Lung (tissue), 12 donors: ENCODE data around the gene SLIT1. TPM values are rescaled to one million over a fixed set of nuclear protein-coding genes. Genes with fewer than 3 reads are reported as not detected.

Experiments
- ATAC-seq: fragments of 200-7000 bp; cut with Tn5 transposase; one replicate; pipeline ENCODE4 v1.9.1; 2020; ENCODE audit warnings: moderate number of reproducible peaks; ENCODE audit not compliant: insufficient read depth, low FRiP score
- DNase-seq, 3 donors: peaks; one replicate each; pipeline ENCODE4 v3.0.0-alpha.2; 2013 to 2017
- H3K27ac ChIP-seq, 2 donors: one replicate each; pipeline ENCODE4 v1.5.1; 2013; ENCODE audit warnings: mild to moderate bottlenecking in 2 of 2, moderate library complexity in 2 of 2, control low read depth in 1 of 2, inconsistent platforms in 1 of 2, low read depth in 1 of 2, low read length in 1 of 2
- H3K27me3 ChIP-seq, 3 donors: one replicate each; pipeline ENCODE4 v1.5.1; 2013; ENCODE audit warnings: low read length in 2 of 3; ENCODE audit not compliant: control insufficient read depth in 3 of 3, insufficient read depth in 3 of 3
- H3K36me3 ChIP-seq, 4 donors: one replicate each; pipeline ENCODE4 v1.5.1; 2013; ENCODE audit warnings: low read length in 4 of 4, mild to moderate bottlenecking in 1 of 4, moderate library complexity in 1 of 4; ENCODE audit not compliant: control insufficient read depth in 4 of 4, insufficient read depth in 4 of 4
- H3K4me1 ChIP-seq, 5 donors: one replicate each; pipeline ENCODE4 v1.5.1; 2013; ENCODE audit warnings: low read length in 5 of 5, mild to moderate bottlenecking in 2 of 5, moderate library complexity in 1 of 5; ENCODE audit not compliant: control insufficient read depth in 5 of 5, insufficient read depth in 5 of 5
- H3K4me3 ChIP-seq: one replicate; pipeline ENCODE4 v1.5.1; 2013; ENCODE audit warnings: mild to moderate bottlenecking, control low read depth, moderate library complexity
- H3K9ac ChIP-seq, 2 donors: one replicate each; pipeline ENCODE4 v1.5.1; 2013; ENCODE audit warnings: low read length in 2 of 2, control low read depth in 1 of 2; ENCODE audit not compliant: insufficient read depth in 1 of 2
- H3K9me3 ChIP-seq, 4 donors: one replicate each; pipeline ENCODE4 v1.5.1; 2013; ENCODE audit warnings: low read length in 3 of 4, mild to moderate bottlenecking in 1 of 4, moderate library complexity in 1 of 4; ENCODE audit not compliant: control insufficient read depth in 4 of 4, insufficient read depth in 3 of 4
- CTCF ChIP-seq: IDR thresholded peaks from 2 replicates; pipeline ENCODE4 v1.5.1; 2012; ENCODE audit warnings: mild to moderate bottlenecking; ENCODE audit errors: control extremely low read depth, extremely low read depth
- WGBS, 2 donors: extraction: QIAGEN DNeasy Blood & Tissue Kit; methylation state at CpG; one replicate each; pipeline ENCODE4 v1.1.7; 2013; 5-methylcytosine and 5-hydroxymethylcytosine counted together
- polyA plus RNA-seq, 2 donors: library from polyadenylated mRNA; stranded (reverse); fragments of 200-250 nt; gene quantifications; one replicate each; pipeline ENCODE4 v1.2.1, GENCODE V29; 2013
- total RNA-seq, 2 donors: library from RNA; depleted of rRNA in 1 of 2; stranded (reverse); fragments of >200 nt in 1 of 2; gene quantifications; one replicate each; pipeline ENCODE4 v1.2.1, GENCODE V29; 2014 to 2021
- donor health status: control.
- donor health status: control.
- donor health status: Bipolar disorder and iron deficiency.
- donor health status: healthy.
- donor health status: DM: yes; HTN: yes; CAD: no.

Gene SLIT1
- total and polyA plus RNA-seq, 4 donors, result 0.39 to 5.6 (median 0.57) TPM

GRCh38 chr10:97116462-97117162 lies 69.1 kb downstream of the SLIT1 start:
- H3K9ac ChIP-seq, result no peak overlapping the region
- H3K27me3 ChIP-seq, result no peaks in the 10 kb centered on the region
- WGBS, 2 donors, result 59 to 67% methylated on average over 7 of the region's 7 CpGs

GRCh38 chr10:97115846-97116245 lies 69.9 kb downstream of the SLIT1 start:
- no peak for TF ChIP-seq CTCF
- H3K4me1 ChIP-seq, result peaks cover 0 to 6% (median 0%) of the 10 kb centered on the region in 5 donors
- H3K36me3 ChIP-seq, result no peaks in the 10 kb centered on the region
- 53 to 83% methylated on average over 2 of the region's 2 CpGs for WGBS, 2 donors
- no peaks in the 10 kb centered on the region for H3K9me3 ChIP-seq
- no peak overlapping the region for H3K4me3 ChIP-seq
- H3K9ac ChIP-seq, result no peak overlapping the region
- DNase-seq (no peak), ATAC-seq (no peak)
- no peak overlapping the region for H3K27ac ChIP-seq
- no peaks in the 10 kb centered on the region for H3K27me3 ChIP-seq

More at GRCh38 chr10:97116462-97117162, 69.1 kb downstream of the SLIT1 start:
- H3K4me1 ChIP-seq, result peaks cover 0 to 6% (median 0%) of the 10 kb centered on the region in 5 donors
- H3K4me3 ChIP-seq, result no peak overlapping the region
- H3K27ac ChIP-seq, result no peak overlapping the region
- TF ChIP-seq CTCF, result no peak
- no peak for ATAC-seq
- DNase-seq, result no peak
- H3K9me3 ChIP-seq, result no peaks in the 10 kb centered on the region
- no peaks in the 10 kb centered on the region for H3K36me3 ChIP-seq

- no peak for TF ChIP-seq CTCF
- Histone ChIP-seq H3K27ac (no peak overlapping the region), H3K4me1 (peaks cover 0 to 11% (median 7%) of the 10 kb centered on the region in 5 donors), H3K27me3 (no peaks in the 10 kb centered on the region), H3K36me3 (no peaks in the 10 kb centered on the region), H3K4me3 (no peak overlapping the region), H3K9me3 (no peaks in the 10 kb centered on the region), H3K9ac (no peak overlapping the region)
- 67 to 75% methylated on average over 11 of the region's 11 CpGs for WGBS, 2 donors
- ATAC-seq, result no peak
- no peak for DNase-seq
Observed at GRCh38 chr10:97111615-97112014, 74.1 kb downstream of the SLIT1 start.

- H3K27me3 ChIP-seq, result no peaks in the 10 kb centered on the region
- ATAC-seq (no peak), DNase-seq (peak in 2 of 3 donors; percentile 20 to 39)
- no peak overlapping the region for H3K27ac ChIP-seq
- 25 to 40% methylated on average over 6 of the region's 6 CpGs for WGBS, 2 donors
- H3K9ac ChIP-seq, result no peak overlapping the region
- no peak overlapping the region for H3K4me3 ChIP-seq
- peaks cover 0 to 13% (median 7%) of the 10 kb centered on the region in 5 donors for H3K4me1 ChIP-seq
- no peaks in the 10 kb centered on the region for H3K9me3 ChIP-seq
- TF ChIP-seq CTCF, result no peak
- no peaks in the 10 kb centered on the region for H3K36me3 ChIP-seq
Observed at GRCh38 chr10:97109547-97109946, 76.2 kb downstream of the SLIT1 start.
